Pancreas (tissue), 10 donors: ENCODE results near the gene TPP1. TPM values are rescaled to one million over a fixed set of nuclear protein-coding genes. Genes with fewer than 3 reads are reported as not detected.
A peak's percentile ranks its signal among the peaks of the same experiment; 100 is the strongest.

Experiments used
- ATAC-seq, 4 donors: fragments of 200-7000 bp; cut with Tn5 transposase; one replicate each; pipeline versions ENCODE4 v1.8.0 to v1.9.1; 2020; ENCODE audit warnings: mild to moderate bottlenecking in 4 of 4, moderate library complexity in 4 of 4
- DNase-seq, 6 donors: peaks; one replicate each; pipeline ENCODE4 v3.0.0-alpha.2; 2020
- FAIRE-seq: peaks from 2 replicates; lab custom pipeline; 2012; peaks lifted over from hg19 to GRCh38; lab: Jason Lieb, UNC
- H3K27ac ChIP-seq, 4 donors: fragments of 200-600 bp; sonication (generic); 1 replicate in 3 of 4; 2 replicates in 1 of 4; pipeline versions ENCODE4 v1.5.0 to v1.8.0; 2020
- H3K27me3 ChIP-seq, 4 donors: fragments of 200-600 bp; one replicate each; pipeline ENCODE4 v1.8.0; 2021
- H3K36me3 ChIP-seq, 3 donors: fragments of 200-600 bp; sonication (generic) in 1 of 3; one replicate each; pipeline versions ENCODE4 v1.5.0 to v1.8.0; 2020 to 2021
- H3K4me1 ChIP-seq, 3 donors: fragments of 200-600 bp; one replicate each; pipeline ENCODE4 v1.8.0; 2021
- H3K4me3 ChIP-seq, 4 donors: fragments of 200-600 bp; sonication (generic) in 2 of 4; one replicate each; pipeline versions ENCODE4 v1.5.0 to v1.8.0; 2020 to 2021
- H3K9me3 ChIP-seq, 4 donors: fragments of 200-600 bp; one replicate each; pipeline ENCODE4 v1.8.0; 2021
- CTCF ChIP-seq, 4 donors: fragments of 200-600 bp; sonication (generic) in 3 of 4; IDR thresholded peaks; one replicate each; pipeline versions ENCODE4 v1.5.0 to v1.8.0; 2021; ENCODE audit warnings: antibody characterized with exemption in 4 of 4
- WGBS, 2 donors: extraction: QIAGEN DNeasy Blood & Tissue Kit; methylation state at CpG; one replicate each; pipeline ENCODE4 v1.1.7; 2013; 5-methylcytosine and 5-hydroxymethylcytosine counted together
- intact Hi-C, 3 donors: fragments of 100-400 bp; cut with DNase I; formaldehyde crosslinking; loops; one replicate each; pipeline versions ENCODE4 v1.11.1 to v1.14.2; 2022
- polyA plus RNA-seq, 2 donors: library from polyadenylated mRNA; stranded (reverse); fragments of 200-250 nt; gene quantifications; one replicate each; pipeline ENCODE4 v1.2.3, GENCODE V29; 2013
- total RNA-seq, 6 donors: library from RNA; stranded (reverse); fragmentation: NEBNext Ultra II Directional in 4 of 6; extraction: Animal tissue kit (Norgen Biotek cat#: 25700) in 4 of 6; gene quantifications; one replicate each; pipeline versions ENCODE4 v1.2.1 to v1.2.4, GENCODE V29; 2021 to 2023
- donor health status: healthy with polysubstance abuse.
- donor health status: DM: no; HTN: no; CAD: no; lungs with moderate emphysema.
- donor health status: DM: no; HTN: no; CAD: no.
- donor health status: control.
- donor health status: control.
- donor health status: Bipolar disorder and iron deficiency.
- donor health status: DM: yes; HTN: yes; CAD: no.
- donor health status: DM: no; HTN: no; CAD: no.
- donor health status: DM: no; HTN: no; CAD: no.
- donor health status: DM: yes; HTN: yes; CAD: no.

TPP1 gene
- total and polyA plus RNA-seq, 8 donors, result 19.6 to 88.6 (median 24.6) TPM

- Histone ChIP-seq H3K4me1 (peaks cover 13 to 30% (median 21%) of the 10 kb centered on the region in 3 donors), H3K9me3 (no peaks in the 10 kb centered on the region), H3K27ac (peak overlapping the region; percentile 89 to 100 (median 94)), H3K4me3 (peak overlapping the region; percentile 52 to 83 (median 77)), H3K36me3 (peaks cover 9 to 33% (median 23%) of the 10 kb centered on the region in 3 donors), H3K27me3 (no peaks in the 10 kb centered on the region)
- DNase-seq (peak; percentile 47 to 89 (median 69)), ATAC-seq (peak in 1 of 4 donors; percentile 7), FAIRE-seq (no peak)
- TF ChIP-seq CTCF (IDR thresholded peaks at IDR 0.05), result no peak
- 8 to 9% methylated on average over 39 of the region's 39 CpGs for WGBS, 2 donors
- intact Hi-C loops, result loop anchor here in 1 of 3 donors (10.0 kb wide), 1 partner anchor 73 kb away; the partner anchor contains the start of gene MRPL17
These were observed 7.9 kb downstream of the TPP1 start for GRCh38 chr11:6611092-6611962.

GRCh38 chr11:6610591-6610990 lies 8.6 kb downstream of the TPP1 start:
- 79 to 87% methylated on average over 6 of the region's 6 CpGs for WGBS, 2 donors
- no peak for TF ChIP-seq CTCF (IDR thresholded peaks at IDR 0.05)
- Histone ChIP-seq H3K4me1 (peaks cover 20 to 38% (median 28%) of the 10 kb centered on the region in 3 donors), H3K27me3 (no peaks in the 10 kb centered on the region), H3K4me3 (peak overlapping the region in 2 of 4 donors; percentile 74 to 83), H3K9me3 (no peaks in the 10 kb centered on the region), H3K36me3 (peaks cover 9 to 33% (median 23%) of the 10 kb centered on the region in 3 donors), H3K27ac (no peak overlapping the region)
- intact Hi-C loops, result loop anchor here in 1 of 3 donors (10.0 kb wide), 1 partner anchor 74 kb away; the partner anchor contains the start of gene MRPL17
- peak in 4 of 6 donors; percentile 21 to 67 (median 34) for DNase-seq
- no peak for ATAC-seq
- FAIRE-seq, result no peak

- no peak for TF ChIP-seq CTCF (IDR thresholded peaks at IDR 0.05)
- intact Hi-C loops, result loop anchor here in 1 of 3 donors (10.0 kb wide), 1 partner anchor 75 kb away; the partner anchor contains the start of gene MRPL17
- Histone ChIP-seq H3K27ac (no peak overlapping the region), H3K4me1 (peaks cover 20 to 48% (median 32%) of the 10 kb centered on the region in 3 donors), H3K9me3 (no peaks in the 10 kb centered on the region), H3K27me3 (no peaks in the 10 kb centered on the region), H3K36me3 (peaks cover 9 to 33% (median 23%) of the 10 kb centered on the region in 3 donors), H3K4me3 (no peak overlapping the region)
- WGBS, 2 donors, result 70 to 74% methylated on average over 8 of the region's 8 CpGs
- FAIRE-seq, result no peak
- DNase-seq, result no peak
- ATAC-seq, result no peak
These were observed 9.7 kb downstream of the TPP1 start for GRCh38 chr11:6609502-6610015.

GRCh38 chr11:6608726-6609501 lies 10.3 kb downstream of the TPP1 start:
- ATAC-seq, result no peak
- no peak overlapping the region for H3K4me3 ChIP-seq
- FAIRE-seq, result no peak
- no peaks in the 10 kb centered on the region for H3K27me3 ChIP-seq
- 86 to 89% methylated on average over 14 of the region's 14 CpGs for WGBS, 2 donors
- TF ChIP-seq CTCF (IDR thresholded peaks at IDR 0.05), result no peak
- H3K27ac ChIP-seq, result no peak overlapping the region
- H3K36me3 ChIP-seq, result peaks cover 9 to 33% (median 23%) of the 10 kb centered on the region in 3 donors
- peaks cover 20 to 48% (median 32%) of the 10 kb centered on the region in 3 donors for H3K4me1 ChIP-seq
- H3K9me3 ChIP-seq, result no peaks in the 10 kb centered on the region
- DNase-seq, result peak in 2 of 6 donors; percentile 11 to 26
- intact Hi-C loops, result no loop called here
